Ovary (tissue), 9 donors: ENCODE data around the gene NDNF. TPM values are rescaled to one million over a fixed set of nuclear protein-coding genes. Genes with fewer than 3 reads are reported as not detected.

Experiments used
- DNase-seq, 5 donors: peaks; one replicate each; pipeline ENCODE4 v3.0.0-alpha.2; 2019 to 2020
- H3K27ac ChIP-seq, 2 donors: fragments of 200-600 bp; one replicate each; pipeline versions ENCODE4 v1.5.1 to v1.8.0; 2019 to 2022
- H3K27me3 ChIP-seq: fragments of 200-600 bp; one replicate; pipeline ENCODE4 v1.8.0; 2022
- H3K36me3 ChIP-seq: fragments of 200-600 bp; sonication (generic); one replicate; pipeline ENCODE4 v1.5.1; 2019
- H3K4me1 ChIP-seq: one replicate; pipeline ENCODE4 v1.8.1; 2013; ENCODE audit warnings: mild to moderate bottlenecking, moderate library complexity; ENCODE audit not compliant: insufficient read depth
- H3K4me3 ChIP-seq: fragments of 200-600 bp; sonication (generic); one replicate; pipeline ENCODE4 v1.5.1; 2017
- H3K9me3 ChIP-seq, 2 donors: fragments of 200-600 bp in 1 of 2; sonication (generic) in 1 of 2; one replicate each; pipeline versions ENCODE4 v1.5.1 to v1.8.1; 2013 to 2019; ENCODE audit warnings: mild to moderate bottlenecking in 1 of 2, moderate library complexity in 1 of 2
- CTCF ChIP-seq, 3 donors: fragments of 450-650 bp in 2 of 3; fragments of 200-600 bp in 1 of 3; IDR thresholded peaks; one replicate each; pipeline versions ENCODE4 v1.5.1 to v1.8.0; 2016 to 2022; ENCODE audit warnings: antibody characterized with exemption in 3 of 3, mild to moderate bottlenecking in 1 of 3
- EP300 ChIP-seq: sonication (generic); formaldehyde crosslinking; IDR thresholded peaks from one replicate; pipeline ENCODE4 v1.6.1; 2017; ENCODE audit warnings: antibody characterized with exemption
- POLR2A ChIP-seq: fragments of 450-650 bp; IDR thresholded peaks from one replicate; pipeline ENCODE4 v1.6.1; 2017; ENCODE audit warnings: antibody characterized with exemption, mild to moderate bottlenecking, moderate library complexity
- WGBS, 3 donors: extraction: QIAGEN DNeasy Blood & Tissue Kit in 1 of 3; methylation state at CpG; one replicate each; pipeline versions ENCODE4 v1.1.5 to v1.1.7; 2013 to 2017; 5-methylcytosine and 5-hydroxymethylcytosine counted together
- intact Hi-C, 4 donors: fragments of 100-400 bp; cut with DNase I; formaldehyde crosslinking; loops; one replicate each; pipeline versions ENCODE4 v1.11.0 to v1.15.1; 2022 to 2023
- polyA plus RNA-seq, 2 donors: library from polyadenylated mRNA; stranded (reverse); fragments of 200-250 nt in 1 of 2; fragments of 350-450 nt in 1 of 2; fragmentation: Illumina TruSeq in 1 of 2; extraction: RNeasy Lipid Tissue Mini Kit (QIAGEN cat#74804) in 1 of 2; gene quantifications; one replicate each; pipeline ENCODE4 v1.2.3, GENCODE V29; 2013 to 2014
- total RNA-seq, 7 donors: library from RNA; depleted of rRNA in 2 of 7; stranded (reverse); fragments of >200 nt in 2 of 7; fragmentation: NEBNext Ultra II Directional in 3 of 7; extraction: Animal tissue kit (Norgen Biotek cat#: 25700) in 3 of 7; gene quantifications; one replicate each; pipeline versions ENCODE4 v1.1.0 to v1.2.4, GENCODE V29; 2016 to 2023
- donor health status: DM: no; HTN: no; CAD: no; lungs with moderate emphysema.
- donor health status: DM: no; HTN: no; CAD: no.
- donor health status: Bipolar disorder and iron deficiency.
- donor health status: DM: yes; HTN: yes; CAD: no.
- donor health status: DM: no; HTN: no; CAD: no.
- donor health status: DM: yes; HTN: yes; CAD: no.

The NDNF gene
- total and polyA plus RNA-seq, 9 donors: 20.6 to 68.0 (median 44.6) TPM

- Histone ChIP-seq H3K4me3 (no peak overlapping the region), H3K9me3 (no peaks in the 10 kb centered on the region), H3K27ac (peak overlapping the region in 1 of 2 donors; percentile 70), H3K27me3 (no peaks in the 10 kb centered on the region), H3K4me1 (peaks cover 7% of the 10 kb centered on the region), H3K36me3 (no peaks in the 10 kb centered on the region)
- 10 to 30% (median 18%) methylated on average over 5 of the region's 5 CpGs for WGBS, 3 donors
- TF ChIP-seq CTCF (IDR thresholded peaks at IDR 0.05) (no peak), EP300 (no peak), POLR2A (no peak)
- intact Hi-C loops: no loop called here
- no peak for DNase-seq
These were observed 9.8 kb downstream of the NDNF start for GRCh38 chr4:121062521-121062920.

GRCh38 chr4:121061861-121062260 is 10.5 kb downstream of the NDNF start:
- intact Hi-C loops: no loop called here
- TF ChIP-seq EP300 (no peak), CTCF (IDR thresholded peaks at IDR 0.05) (no peak), POLR2A (no peak)

GRCh38 chr4:121061215-121061614 is 11.1 kb downstream of the NDNF start:
- H3K36me3 ChIP-seq: no peaks in the 10 kb centered on the region
- WGBS, 3 donors: 32 to 82% (median 52%) methylated on average over 12 of the region's 12 CpGs
- no peak for TF ChIP-seq CTCF (IDR thresholded peaks at IDR 0.05)
- no peak for TF ChIP-seq POLR2A
- no peak overlapping the region for H3K4me3 ChIP-seq
- no peaks in the 10 kb centered on the region for H3K27me3 ChIP-seq
- no peaks in the 10 kb centered on the region for H3K9me3 ChIP-seq
- H3K4me1 ChIP-seq: peaks cover 9% of the 10 kb centered on the region
- intact Hi-C loops: no loop called here
- DNase-seq: peak in 3 of 5 donors; percentile 32 to 37 (median 35)
- H3K27ac ChIP-seq: peak overlapping the region in 1 of 2 donors; percentile 70

More at GRCh38 chr4:121061861-121062260, 10.5 kb downstream of the NDNF start:
- H3K9me3 ChIP-seq: no peaks in the 10 kb centered on the region
- no peak for DNase-seq
- H3K27ac ChIP-seq: peak overlapping the region in 1 of 2 donors; percentile 70
- no peak overlapping the region for H3K4me3 ChIP-seq
- 23 to 67% (median 43%) methylated on average over 3 of the region's 3 CpGs for WGBS, 3 donors
- peaks cover 9% of the 10 kb centered on the region for H3K4me1 ChIP-seq
- no peaks in the 10 kb centered on the region for H3K27me3 ChIP-seq
- no peaks in the 10 kb centered on the region for H3K36me3 ChIP-seq

- Histone ChIP-seq H3K4me3 (no peak overlapping the region), H3K4me1 (peaks cover 10% of the 10 kb centered on the region), H3K27ac (peak overlapping the region in 1 of 2 donors; percentile 42), H3K9me3 (no peaks in the 10 kb centered on the region), H3K36me3 (no peaks in the 10 kb centered on the region), H3K27me3 (no peaks in the 10 kb centered on the region)
- TF ChIP-seq POLR2A: no peak
- no peak for TF ChIP-seq EP300
- TF ChIP-seq CTCF (IDR thresholded peaks at IDR 0.05): no peak
- 26 to 31% (median 28%) methylated on average over 9 of the region's 9 CpGs for WGBS, 3 donors
- DNase-seq: peak in 1 of 5 donors; percentile 39
- intact Hi-C loops: no loop called here
These were observed 14.8 kb downstream of the NDNF start for GRCh38 chr4:121057466-121057922.
